Caco-2 (cell line): Measurements from ENCODE around the gene GGACT. TPM values are rescaled to one million over a fixed set of nuclear protein-coding genes. Genes with fewer than 3 reads are reported as not detected.

Experiments
- BruUV-seq: library from RNA; stranded (reverse); fragments of 400-500 nt; replicated peaks from 2 replicates; lab custom pipeline; 2021; lab: Mats Ljungman, UMichigan
- CTCF ChIA-PET: fragments of 300-600 bp; sonication (Branson Sonifier 250); formaldehyde crosslinking; loops from one replicate; lab custom pipeline; 2022; ENCODE audit warnings: antibody characterized with exemption; lab: Charles Lee
- POLR2A ChIA-PET: fragments of 300-600 bp; sonication (Branson Sonifier 250); formaldehyde crosslinking; loops from one replicate; lab custom pipeline; 2022; ENCODE audit warnings: antibody characterized with exemption; lab: Charles Lee
- DNase-seq, 2 experiments: peaks; one replicate each; pipeline versions ENCODE4 v3.0.0 to v3.0.0-alpha.2; 2020 to 2022
- H3K27me3 ChIP-seq: replicated peaks from 2 replicates; pipeline ENCODE4 v1.6.0; 2011; ENCODE audit warnings: low read length; ENCODE audit not compliant: control insufficient read depth, insufficient read depth
- H3K36me3 ChIP-seq: 2 replicates; pipeline ENCODE4 v1.5.1; 2011; ENCODE audit warnings: low read length; ENCODE audit not compliant: control insufficient read depth, insufficient read depth
- H3K4me1 ChIP-seq: fragments of 250-450 bp; sonication (Bioruptor Pico); 2 replicates; pipeline ENCODE4 v1.5.1; 2020; ENCODE audit warnings: mild to moderate bottlenecking
- H3K4me3 ChIP-seq: 2 replicates; pipeline ENCODE4 v1.5.1; 2011; ENCODE audit warnings: low read depth, mild to moderate bottlenecking, control low read depth, low read length
- H3K9me3 ChIP-seq: fragments of 250-450 bp; sonication (Bioruptor Pico); 2 replicates; pipeline ENCODE4 v1.5.1; 2020; ENCODE audit warnings: mild to moderate bottlenecking, moderate library complexity
- H3K27ac Mint-ChIP-seq: one replicate; pipeline ENCODE4 v1.8.0; 2022; ENCODE audit warnings: mixed read lengths; ENCODE audit not compliant: unreplicated experiment
- H3K27me3 Mint-ChIP-seq: one replicate; pipeline ENCODE4 v1.8.0; 2022; ENCODE audit warnings: mixed read lengths; ENCODE audit not compliant: insufficient read depth, unreplicated experiment
- H3K36me3 Mint-ChIP-seq: one replicate; pipeline ENCODE4 v1.8.0; 2022; ENCODE audit warnings: mild to moderate bottlenecking, mixed read lengths; ENCODE audit not compliant: insufficient read depth, unreplicated experiment
- H3K4me1 Mint-ChIP-seq: one replicate; pipeline ENCODE4 v1.8.0; 2022; ENCODE audit warnings: low read depth, mixed read lengths; ENCODE audit not compliant: unreplicated experiment
- H3K4me3 Mint-ChIP-seq: one replicate; pipeline ENCODE4 v1.8.0; 2022; ENCODE audit warnings: mild to moderate bottlenecking, moderate library complexity, mixed read lengths; ENCODE audit not compliant: unreplicated experiment
- H3K9me3 Mint-ChIP-seq: one replicate; pipeline ENCODE4 v1.8.0; 2022; ENCODE audit warnings: mixed read lengths; ENCODE audit not compliant: unreplicated experiment
- intact Hi-C: fragments of 100-400 bp; cut with micrococcal nuclease; formaldehyde crosslinking; loops from one replicate; pipeline ENCODE4 v1.10.0; 2022; ENCODE audit not compliant: unreplicated experiment
- total RNA-seq: library from RNA; stranded (reverse); gene quantifications from 2 replicates; pipeline ENCODE4 v1.2.3, GENCODE V29; 2022
- TF ChIP-seq, protein P1 (sequence below), 2 experiments: fragments of 200-600 bp in 1 of 2; IDR thresholded peaks; 1 replicate in 1 of 2; 2 replicates in 1 of 2; pipeline versions ENCODE4 v1.5.1 to v1.8.0; 2011 to 2022; ENCODE audit warnings: antibody characterized with exemption in 1 of 2, control low read depth in 1 of 2, inconsistent platforms in 1 of 2, low read depth in 1 of 2, low read length in 1 of 2, mild to moderate bottlenecking in 1 of 2, moderate library complexity in 1 of 2; ENCODE audit not compliant: insufficient read depth in 1 of 2, severe bottlenecking in 1 of 2, unreplicated experiment in 1 of 2

Gene GGACT
- total RNA-seq, 1 experiment from 2014 or later: 3.6 TPM

DNA sequence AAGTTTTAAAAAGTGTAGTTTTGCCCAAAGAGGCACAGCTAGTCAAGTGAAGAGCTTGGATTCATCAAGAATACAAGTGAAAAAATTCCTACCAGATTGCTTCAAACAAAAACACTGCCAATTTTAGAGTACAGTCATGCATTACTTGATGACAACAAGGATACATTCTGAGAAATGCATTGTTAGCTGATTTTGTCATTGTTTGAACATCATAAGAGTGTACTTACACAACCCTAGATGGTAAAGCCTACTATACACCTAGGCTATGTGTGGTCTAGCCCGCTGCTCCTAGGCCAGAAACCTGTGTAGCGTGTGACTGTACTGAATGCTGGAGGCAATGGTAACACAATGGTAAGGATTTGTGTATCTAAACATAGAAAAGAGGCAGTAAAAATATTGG, 44.9 kb upstream of the GGACT start:
- Histone ChIP-seq H3K4me3 (no peak overlapping the region), H3K4me1 (no peaks in the 10 kb centered on the region), H3K36me3 (peaks cover 4% of the 10 kb centered on the region), H3K27me3 (no peaks in the 10 kb centered on the region), H3K9me3 (no peaks in the 10 kb centered on the region)
- DNase-seq: no peak
- Mint-ChIP-seq H3K4me1 (no peaks in the 10 kb centered on the region), H3K27me3 (no peaks in the 10 kb centered on the region), H3K27ac (no peak overlapping the region), H3K36me3 (peaks cover 47% of the 10 kb centered on the region), H3K4me3 (no peak overlapping the region), H3K9me3 (no peaks in the 10 kb centered on the region)
- TF ChIP-seq, protein P1, sequence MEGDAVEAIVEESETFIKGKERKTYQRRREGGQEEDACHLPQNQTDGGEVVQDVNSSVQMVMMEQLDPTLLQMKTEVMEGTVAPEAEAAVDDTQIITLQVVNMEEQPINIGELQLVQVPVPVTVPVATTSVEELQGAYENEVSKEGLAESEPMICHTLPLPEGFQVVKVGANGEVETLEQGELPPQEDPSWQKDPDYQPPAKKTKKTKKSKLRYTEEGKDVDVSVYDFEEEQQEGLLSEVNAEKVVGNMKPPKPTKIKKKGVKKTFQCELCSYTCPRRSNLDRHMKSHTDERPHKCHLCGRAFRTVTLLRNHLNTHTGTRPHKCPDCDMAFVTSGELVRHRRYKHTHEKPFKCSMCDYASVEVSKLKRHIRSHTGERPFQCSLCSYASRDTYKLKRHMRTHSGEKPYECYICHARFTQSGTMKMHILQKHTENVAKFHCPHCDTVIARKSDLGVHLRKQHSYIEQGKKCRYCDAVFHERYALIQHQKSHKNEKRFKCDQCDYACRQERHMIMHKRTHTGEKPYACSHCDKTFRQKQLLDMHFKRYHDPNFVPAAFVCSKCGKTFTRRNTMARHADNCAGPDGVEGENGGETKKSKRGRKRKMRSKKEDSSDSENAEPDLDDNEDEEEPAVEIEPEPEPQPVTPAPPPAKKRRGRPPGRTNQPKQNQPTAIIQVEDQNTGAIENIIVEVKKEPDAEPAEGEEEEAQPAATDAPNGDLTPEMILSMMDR (IDR thresholded peaks at IDR 0.05; ENCODE audit: insufficient read depth in 1 of 2, low read depth in 1 of 2, low read length in 1 of 2, severe bottlenecking in 1 of 2, unreplicated experiment in 1 of 2): no peak
- ChIA-PET POLR2A (no interaction called here), CTCF (no interaction called here)
- no TSS peak for BruUV-seq
- intact Hi-C loops: no loop called here

- peaks cover 53% of the 10 kb centered on the region for H3K36me3 Mint-ChIP-seq
- CTCF ChIA-PET: interaction anchor here (0.7 kb wide), 1 partner anchor 58 kb away, joined by 3 read pairs; no protein-coding TSS in a partner anchor
- H3K27ac Mint-ChIP-seq: no peak overlapping the region
- POLR2A ChIA-PET: no interaction called here
- intact Hi-C loops: no loop called here
- no peak overlapping the region for H3K4me3 Mint-ChIP-seq
- no peaks in the 10 kb centered on the region for H3K27me3 ChIP-seq
- H3K36me3 ChIP-seq: peaks cover 7% of the 10 kb centered on the region
- no peaks in the 10 kb centered on the region for H3K27me3 Mint-ChIP-seq
- no peaks in the 10 kb centered on the region for H3K4me1 Mint-ChIP-seq
- BruUV-seq: no TSS peak
- no peaks in the 10 kb centered on the region for H3K9me3 Mint-ChIP-seq
- no peaks in the 10 kb centered on the region for H3K4me1 ChIP-seq
- DNase-seq: no peak
- H3K9me3 ChIP-seq: no peaks in the 10 kb centered on the region
- no peak overlapping the region for H3K4me3 ChIP-seq
- TF ChIP-seq, protein P1 (IDR thresholded peaks at IDR 0.05; ENCODE audit: insufficient read depth in 1 of 2, low read depth in 1 of 2, low read length in 1 of 2, severe bottlenecking in 1 of 2, unreplicated experiment in 1 of 2): no peak
Measured at GRCh38 chr13:100630555-100630954, 42.0 kb upstream of the GGACT start.

GRCh38 chr13:100627120-100627519, 38.5 kb upstream of the GGACT start:
- CTCF ChIA-PET: interaction anchor here (1.0 kb wide), 1 partner anchor 47 kb away, joined by 3 read pairs; no protein-coding TSS in a partner anchor
- H3K4me1 Mint-ChIP-seq: no peaks in the 10 kb centered on the region
- no peaks in the 10 kb centered on the region for H3K9me3 Mint-ChIP-seq
- no peak overlapping the region for H3K27ac Mint-ChIP-seq
- TF ChIP-seq, protein P1 (IDR thresholded peaks at IDR 0.05; ENCODE audit: insufficient read depth in 1 of 2, low read depth in 1 of 2, low read length in 1 of 2, severe bottlenecking in 1 of 2, unreplicated experiment in 1 of 2): no peak
- Histone ChIP-seq H3K36me3 (peaks cover 10% of the 10 kb centered on the region), H3K27me3 (no peaks in the 10 kb centered on the region), H3K9me3 (no peaks in the 10 kb centered on the region), H3K4me1 (no peaks in the 10 kb centered on the region), H3K4me3 (no peak overlapping the region)
- H3K27me3 Mint-ChIP-seq: no peaks in the 10 kb centered on the region
- POLR2A ChIA-PET: no interaction called here
- H3K4me3 Mint-ChIP-seq: no peak overlapping the region
- BruUV-seq: no TSS peak
- H3K36me3 Mint-ChIP-seq: peaks cover 61% of the 10 kb centered on the region
- no peak for DNase-seq
- intact Hi-C loops: no loop called here
